SJCRH30 (cell line): Measurements from ENCODE around the gene ABCA12. TPM values are rescaled to one million over a fixed set of nuclear protein-coding genes. Genes with fewer than 3 reads are reported as not detected.
A peak's percentile ranks its signal among the peaks of the same experiment; 100 is the strongest.
"Not testable (repeated sequence)": the region's sequence is repeated elsewhere in the genome, so short reads cannot be mapped to it uniquely, and the experiment has no call there.

Experiments
- DNase-seq, 2 experiments: peaks; one replicate each; pipeline ENCODE4 v3.0.0-alpha.2; 2015 to 2020
- H3K27ac ChIP-seq: fragments of 250-450 bp; sonication (Bioruptor Pico); 2 replicates; pipeline ENCODE4 v1.5.1; 2020; ENCODE audit warnings: mild to moderate bottlenecking, moderate library complexity
- H3K27me3 ChIP-seq: fragments of 250-450 bp; sonication (Bioruptor Pico); 2 replicates; pipeline ENCODE4 v1.5.1; 2020; ENCODE audit warnings: mild to moderate bottlenecking, moderate library complexity
- H3K36me3 ChIP-seq: fragments of 250-450 bp; sonication (Bioruptor Pico); 2 replicates; pipeline ENCODE4 v1.5.1; 2020; ENCODE audit warnings: mild to moderate bottlenecking, moderate library complexity
- H3K4me1 ChIP-seq: fragments of 250-450 bp; sonication (Bioruptor Pico); 2 replicates; pipeline ENCODE4 v1.5.1; 2020; ENCODE audit warnings: mild to moderate bottlenecking, moderate library complexity
- H3K4me3 ChIP-seq: fragments of 250-450 bp; sonication (Bioruptor Pico); 2 replicates; pipeline ENCODE4 v1.5.1; 2020; ENCODE audit warnings: mild to moderate bottlenecking, moderate library complexity
- H3K9me3 ChIP-seq: fragments of 250-450 bp; sonication (Bioruptor Pico); replicated peaks from 2 replicates; pipeline ENCODE4 v1.5.1; 2020; ENCODE audit warnings: mild to moderate bottlenecking, moderate library complexity
- total RNA-seq: library from RNA; depleted of rRNA; stranded (reverse); fragments of >200 nt; shearing (Covaris generic); gene quantifications from 2 replicates; pipeline ENCODE4 v1.2.3, GENCODE V29; 2014; rRNA removed

ABCA12 gene, protein sequence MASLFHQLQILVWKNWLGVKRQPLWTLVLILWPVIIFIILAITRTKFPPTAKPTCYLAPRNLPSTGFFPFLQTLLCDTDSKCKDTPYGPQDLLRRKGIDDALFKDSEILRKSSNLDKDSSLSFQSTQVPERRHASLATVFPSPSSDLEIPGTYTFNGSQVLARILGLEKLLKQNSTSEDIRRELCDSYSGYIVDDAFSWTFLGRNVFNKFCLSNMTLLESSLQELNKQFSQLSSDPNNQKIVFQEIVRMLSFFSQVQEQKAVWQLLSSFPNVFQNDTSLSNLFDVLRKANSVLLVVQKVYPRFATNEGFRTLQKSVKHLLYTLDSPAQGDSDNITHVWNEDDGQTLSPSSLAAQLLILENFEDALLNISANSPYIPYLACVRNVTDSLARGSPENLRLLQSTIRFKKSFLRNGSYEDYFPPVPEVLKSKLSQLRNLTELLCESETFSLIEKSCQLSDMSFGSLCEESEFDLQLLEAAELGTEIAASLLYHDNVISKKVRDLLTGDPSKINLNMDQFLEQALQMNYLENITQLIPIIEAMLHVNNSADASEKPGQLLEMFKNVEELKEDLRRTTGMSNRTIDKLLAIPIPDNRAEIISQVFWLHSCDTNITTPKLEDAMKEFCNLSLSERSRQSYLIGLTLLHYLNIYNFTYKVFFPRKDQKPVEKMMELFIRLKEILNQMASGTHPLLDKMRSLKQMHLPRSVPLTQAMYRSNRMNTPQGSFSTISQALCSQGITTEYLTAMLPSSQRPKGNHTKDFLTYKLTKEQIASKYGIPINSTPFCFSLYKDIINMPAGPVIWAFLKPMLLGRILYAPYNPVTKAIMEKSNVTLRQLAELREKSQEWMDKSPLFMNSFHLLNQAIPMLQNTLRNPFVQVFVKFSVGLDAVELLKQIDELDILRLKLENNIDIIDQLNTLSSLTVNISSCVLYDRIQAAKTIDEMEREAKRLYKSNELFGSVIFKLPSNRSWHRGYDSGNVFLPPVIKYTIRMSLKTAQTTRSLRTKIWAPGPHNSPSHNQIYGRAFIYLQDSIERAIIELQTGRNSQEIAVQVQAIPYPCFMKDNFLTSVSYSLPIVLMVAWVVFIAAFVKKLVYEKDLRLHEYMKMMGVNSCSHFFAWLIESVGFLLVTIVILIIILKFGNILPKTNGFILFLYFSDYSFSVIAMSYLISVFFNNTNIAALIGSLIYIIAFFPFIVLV (N-terminal part only)
- total RNA-seq = 0.03 and 0.12 TPM in 2 replicates

- Histone ChIP-seq H3K27ac (no peak within 1 kb of the TSS), H3K4me3 (no peak within 1 kb of the TSS)
- no peak for DNase-seq
These were observed at the start of gene ABCA12 for GRCh38 chr2:215138479-215138878. ABCA12 (minus strand) TSS chr2:215138626; CDS start chr2:215138208, 418 bp downstream.

DNA sequence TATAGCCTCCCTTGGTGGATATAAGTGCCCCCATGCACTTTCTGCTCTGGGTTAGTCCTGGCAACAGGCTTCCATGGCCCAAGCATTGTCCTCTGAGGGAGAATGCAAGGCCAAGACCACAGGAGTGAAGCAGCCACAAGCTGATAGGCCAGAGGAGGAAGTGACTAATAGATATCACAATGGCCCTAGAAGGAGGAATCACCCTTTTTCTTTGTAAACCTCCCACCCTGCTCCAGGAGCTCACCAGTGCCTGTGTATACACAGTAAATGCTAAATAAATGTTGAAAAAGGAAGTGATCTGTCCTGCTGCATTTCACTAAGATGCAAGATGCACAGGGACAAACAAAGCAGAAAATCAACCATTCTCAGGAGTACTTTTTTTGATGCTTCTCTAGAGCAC is 49.7 kb upstream of the ABCA12 start:
- Histone ChIP-seq H3K27me3 (no peaks in the 10 kb centered on the region), H3K9me3 (no peaks in the 10 kb centered on the region), H3K4me1 (no peaks in the 10 kb centered on the region), H3K27ac (no peak overlapping the region), H3K36me3 (no peaks in the 10 kb centered on the region), H3K4me3 (no peak overlapping the region)
- DNase-seq = no peak

More at GRCh38 chr2:215138479-215138878, at the start of gene ABCA12:
- no peaks in the 10 kb centered on the region for H3K27me3 ChIP-seq
- no peaks in the 10 kb centered on the region; the same call in 1 of the 2 replicates for H3K4me1 ChIP-seq
- H3K36me3 ChIP-seq = no peaks in the 10 kb centered on the region
- no peaks in the 10 kb centered on the region for H3K9me3 ChIP-seq

DNA sequence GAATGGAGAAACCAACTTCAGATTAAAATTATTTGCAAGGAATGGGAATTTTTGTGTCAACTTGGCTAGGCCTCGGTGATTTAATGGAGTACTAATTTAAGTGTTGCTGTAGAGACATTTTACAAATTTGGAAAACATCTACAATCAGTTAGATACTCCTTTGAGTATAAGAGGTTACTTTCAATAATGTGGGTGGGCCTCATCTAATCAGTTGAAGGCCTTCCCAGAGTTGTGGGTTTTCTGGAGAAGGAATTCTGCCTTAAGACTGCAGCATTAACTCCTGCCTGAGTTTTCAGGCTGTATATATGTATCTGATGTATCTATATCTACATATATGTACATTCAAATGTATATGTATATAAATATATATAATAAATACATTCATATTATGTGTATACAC is 47.6 kb upstream of the ABCA12 start:
- no peak for DNase-seq

DNA sequence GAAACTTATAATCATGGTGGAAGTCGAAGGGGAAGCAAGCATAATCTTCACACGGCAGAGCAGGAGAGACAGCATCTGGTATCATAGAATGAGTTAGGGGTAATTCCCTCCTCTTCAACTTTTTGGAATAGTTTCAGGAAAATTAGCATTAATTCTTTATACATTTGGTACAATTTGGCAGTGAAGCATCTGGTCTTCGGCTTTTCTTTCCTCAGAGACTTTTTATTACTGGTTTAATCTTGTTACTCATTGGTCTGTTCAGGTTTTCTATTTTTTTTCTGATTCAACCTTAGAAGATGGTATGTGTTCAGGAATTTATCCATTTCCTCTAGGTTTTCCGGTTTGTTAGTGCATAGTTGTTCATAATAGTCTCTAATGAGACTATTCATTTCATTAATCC is 39.7 kb upstream of the ABCA12 start:
- H3K4me3 ChIP-seq = no peak overlapping the region

More for the DNA sequence above, 47.6 kb upstream of the ABCA12 start:
- no peak overlapping the region for H3K27ac ChIP-seq
- H3K4me3 ChIP-seq = no peak overlapping the region
- H3K9me3 ChIP-seq = no peaks in the 10 kb centered on the region
- H3K27me3 ChIP-seq = no peaks in the 10 kb centered on the region
- no peaks in the 10 kb centered on the region for H3K4me1 ChIP-seq
- no peaks in the 10 kb centered on the region for H3K36me3 ChIP-seq

DNA sequence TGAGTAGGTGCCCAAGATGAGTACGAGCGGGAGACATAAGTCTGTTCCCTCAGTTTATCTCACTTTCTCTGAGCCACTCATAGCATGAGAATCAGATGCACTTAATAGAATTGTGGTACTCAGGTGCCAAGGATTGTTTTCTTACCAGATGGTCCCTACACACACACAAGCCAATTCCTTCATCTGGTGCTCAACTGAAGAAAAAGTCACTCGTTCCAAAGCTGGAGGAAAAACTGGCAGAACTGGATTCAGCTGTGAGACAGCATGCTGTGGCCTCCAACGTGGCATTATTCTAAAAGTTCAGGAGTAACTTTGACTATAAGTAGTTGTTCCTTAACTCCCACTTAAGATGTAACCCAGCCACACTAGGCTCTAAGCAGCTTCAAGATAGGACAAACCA is 33.4 kb upstream of the ABCA12 start:
- H3K4me3 ChIP-seq = no peak overlapping the region
- no peak overlapping the region for H3K27ac ChIP-seq
- H3K27me3 ChIP-seq = no peaks in the 10 kb centered on the region
- no peak for DNase-seq
- H3K4me1 ChIP-seq = no peaks in the 10 kb centered on the region
- H3K36me3 ChIP-seq = no peaks in the 10 kb centered on the region
- H3K9me3 ChIP-seq = no peaks in the 10 kb centered on the region

More for the DNA sequence above, 39.7 kb upstream of the ABCA12 start:
- Histone ChIP-seq H3K4me1 (no peaks in the 10 kb centered on the region), H3K27ac (no peak overlapping the region), H3K27me3 (no peaks in the 10 kb centered on the region), H3K9me3 (no peaks in the 10 kb centered on the region), H3K36me3 (no peaks in the 10 kb centered on the region)
- no peak for DNase-seq

DNA sequence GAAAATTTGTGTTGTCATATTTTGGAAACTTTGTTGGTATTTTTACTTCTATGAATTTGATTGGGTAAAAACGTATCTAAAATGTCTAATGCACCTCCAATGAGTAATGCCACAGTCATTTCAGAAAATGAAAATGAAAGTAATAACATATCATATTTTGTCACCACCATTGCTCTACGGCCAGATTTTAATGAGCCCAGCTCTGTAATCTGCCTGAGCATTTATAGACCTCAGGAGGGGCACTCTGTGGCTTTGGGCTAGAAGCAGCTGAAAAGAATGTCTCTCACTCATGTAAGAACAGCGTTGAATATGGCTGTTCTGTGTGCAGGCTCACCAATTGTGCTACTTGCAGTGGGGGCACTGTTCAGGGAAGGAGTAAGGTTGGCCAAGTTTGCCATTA is 32.7 kb upstream of the ABCA12 start:
- H3K36me3 ChIP-seq = no peaks in the 10 kb centered on the region
- DNase-seq = peak in 1 of 2 experiments; percentile 11
- no peaks in the 10 kb centered on the region for H3K4me1 ChIP-seq
- no peaks in the 10 kb centered on the region for H3K9me3 ChIP-seq
- no peaks in the 10 kb centered on the region for H3K27me3 ChIP-seq
- H3K27ac ChIP-seq = no peak overlapping the region
- H3K4me3 ChIP-seq = no peak overlapping the region

DNA sequence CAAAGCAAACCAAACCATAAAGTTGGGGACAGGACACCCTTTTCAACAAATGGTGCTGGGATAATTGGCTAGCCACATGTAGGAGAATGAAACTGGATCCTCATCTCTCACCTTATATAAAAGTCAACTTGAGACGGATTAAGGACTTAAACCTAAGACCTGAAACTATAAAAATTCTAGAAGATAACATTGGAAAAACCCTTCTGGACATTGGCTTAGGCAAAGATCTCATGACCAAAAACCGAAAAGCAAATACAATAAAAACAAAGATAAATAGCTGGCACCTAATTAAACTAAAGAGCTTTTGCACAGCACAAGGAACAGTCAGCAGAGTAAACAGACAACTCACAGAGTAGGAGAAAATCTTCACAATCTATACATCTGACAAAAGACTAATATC is 28.1 kb upstream of the ABCA12 start:
- DNase-seq, H3K36me3 ChIP-seq, H3K4me1 ChIP-seq, H3K4me3 ChIP-seq, H3K9me3 ChIP-seq, H3K27me3 ChIP-seq, H3K27ac ChIP-seq: not testable (repeated sequence)

DNA sequence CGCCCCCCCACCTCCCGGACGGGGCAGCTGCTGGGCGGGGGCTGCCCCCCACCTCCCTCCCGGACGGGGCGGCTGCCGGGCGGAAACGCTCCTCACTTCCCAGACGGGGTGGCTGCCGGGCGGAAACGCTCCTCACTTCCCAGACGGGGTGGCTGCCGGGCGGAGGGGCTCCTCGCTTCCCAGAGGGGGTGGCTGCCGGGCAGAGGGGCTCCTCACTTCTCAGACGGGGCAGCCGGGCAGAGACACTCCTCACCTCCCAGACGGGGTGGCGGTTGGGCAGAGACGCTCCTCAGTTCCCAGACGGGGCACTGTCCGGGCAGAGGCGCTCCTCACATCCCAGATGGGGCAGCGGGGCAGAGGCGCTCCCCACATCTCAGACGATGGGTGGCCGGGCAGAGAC is 24.9 kb upstream of the ABCA12 start:
- not testable (repeated sequence) for DNase-seq, H3K27me3 ChIP-seq, H3K36me3 ChIP-seq, H3K9me3 ChIP-seq, H3K4me3 ChIP-seq, H3K4me1 ChIP-seq, H3K27ac ChIP-seq

DNA sequence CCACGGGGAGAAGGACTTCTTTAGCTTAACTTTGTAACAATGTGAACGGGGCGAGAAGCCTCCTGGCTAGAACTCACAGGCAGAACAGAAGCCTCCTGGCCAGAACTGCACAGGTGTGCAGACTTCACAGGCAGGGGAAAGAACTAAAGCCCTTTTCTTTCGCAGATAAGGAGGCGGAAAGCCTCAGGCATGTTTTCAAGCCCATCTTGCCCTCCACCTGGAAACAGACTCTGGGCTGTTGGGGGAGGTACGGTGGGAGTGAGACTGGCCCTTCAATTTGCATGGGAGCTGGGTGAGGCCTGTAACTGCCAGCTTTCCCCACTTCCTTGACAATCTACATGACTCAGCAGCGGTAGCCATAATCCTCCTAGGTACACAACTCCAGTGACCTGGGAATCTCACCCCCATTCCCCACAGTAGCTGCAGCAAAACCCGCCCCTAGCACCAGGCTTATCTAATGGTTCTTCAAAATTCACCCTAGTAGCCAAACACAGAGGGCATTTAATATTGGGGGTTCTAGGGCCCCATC is 22.9 kb upstream of the ABCA12 start:
- H3K4me3 ChIP-seq = no peak overlapping the region
- H3K4me1 ChIP-seq = no peaks in the 10 kb centered on the region
- no peaks in the 10 kb centered on the region for H3K9me3 ChIP-seq
- no peak overlapping the region for H3K27ac ChIP-seq
- no peaks in the 10 kb centered on the region; the same call in 1 of the 2 replicates for H3K27me3 ChIP-seq
- H3K36me3 ChIP-seq = no peaks in the 10 kb centered on the region
- DNase-seq = no peak

DNA sequence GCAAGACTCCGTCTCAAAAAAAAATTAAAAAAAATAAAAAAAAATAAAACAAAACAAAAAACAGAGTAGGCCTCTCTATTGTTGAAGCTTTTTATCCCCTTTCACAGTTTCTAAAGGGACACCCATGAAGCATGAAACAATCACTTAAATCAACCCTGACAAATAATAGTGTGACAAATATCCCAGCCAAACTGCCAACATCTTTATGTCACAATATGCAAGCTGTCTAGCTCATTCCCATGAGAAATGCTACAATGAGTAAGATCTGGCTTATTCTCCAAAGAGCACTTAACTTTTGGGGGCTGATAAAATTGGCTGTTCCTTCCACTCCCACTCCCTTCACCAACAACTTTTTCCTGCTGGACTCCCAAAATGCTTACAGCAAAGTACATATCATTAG is 21.7 kb upstream of the ABCA12 start:
- Histone ChIP-seq H3K27me3 (no peaks in the 10 kb centered on the region; the same call in 1 of the 2 replicates), H3K36me3 (no peaks in the 10 kb centered on the region), H3K4me1 (no peaks in the 10 kb centered on the region), H3K27ac (no peak overlapping the region), H3K4me3 (no peak overlapping the region), H3K9me3 (no peaks in the 10 kb centered on the region)
- DNase-seq = no peak

DNA sequence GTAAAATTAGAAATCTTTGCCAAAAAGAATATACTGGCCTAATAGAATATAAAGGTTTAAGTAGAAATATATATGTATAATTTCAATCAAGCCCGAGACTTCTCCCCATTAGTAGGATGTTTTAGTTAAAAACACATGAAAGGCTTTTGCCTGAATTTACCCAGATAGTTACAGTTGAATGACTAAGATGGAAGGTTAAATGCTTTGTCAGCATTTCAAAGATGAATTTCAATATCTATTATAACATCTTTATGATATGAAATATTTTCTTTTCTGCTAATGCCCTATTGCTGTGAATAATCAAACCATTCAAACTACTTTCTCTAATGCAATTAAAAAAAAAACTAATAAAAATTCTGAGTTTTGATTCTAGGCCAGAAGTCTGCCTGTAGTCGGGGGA is 18.0 kb upstream of the ABCA12 start:
- Histone ChIP-seq H3K4me3 (no peak overlapping the region), H3K36me3 (no peaks in the 10 kb centered on the region), H3K27ac (no peak overlapping the region), H3K9me3 (no peaks in the 10 kb centered on the region), H3K4me1 (no peaks in the 10 kb centered on the region), H3K27me3 (no peaks in the 10 kb centered on the region; the same call in 1 of the 2 replicates)
- DNase-seq = no peak

- Histone ChIP-seq H3K4me3 (no peak overlapping the region), H3K36me3 (no peaks in the 10 kb centered on the region), H3K9me3 (no peaks in the 10 kb centered on the region), H3K4me1 (no peaks in the 10 kb centered on the region), H3K27me3 (no peaks in the 10 kb centered on the region), H3K27ac (no peak overlapping the region)
- DNase-seq = no peak
These were observed 11.5 kb upstream of the ABCA12 start for GRCh38 chr2:215149894-215150293.

DNA sequence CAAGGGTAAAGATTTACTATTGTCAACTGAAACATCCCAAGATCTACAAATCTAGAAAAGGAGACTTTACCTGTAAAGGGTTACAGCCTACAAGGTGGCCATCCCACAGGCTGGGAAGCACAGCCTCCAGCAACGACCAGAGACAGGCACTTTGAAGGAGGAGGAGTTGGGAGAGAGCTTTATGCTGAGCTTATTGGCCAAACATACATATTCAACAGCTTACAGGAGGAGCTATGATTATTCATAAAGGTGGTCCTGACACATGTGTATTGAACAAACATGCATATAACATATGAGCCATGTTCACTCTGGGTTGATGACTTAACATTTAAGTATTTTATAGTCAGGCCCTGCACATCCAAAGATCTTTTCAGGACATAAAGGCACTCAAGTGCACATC is 11.1 kb upstream of the ABCA12 start:
- no peak overlapping the region for H3K27ac ChIP-seq
- no peaks in the 10 kb centered on the region for H3K27me3 ChIP-seq
- H3K36me3 ChIP-seq = no peaks in the 10 kb centered on the region
- H3K9me3 ChIP-seq = no peaks in the 10 kb centered on the region
- no peak for DNase-seq
- no peak overlapping the region for H3K4me3 ChIP-seq
- no peaks in the 10 kb centered on the region for H3K4me1 ChIP-seq

GRCh38 chr2:215149060-215149459 is 10.6 kb upstream of the ABCA12 start:
- Histone ChIP-seq H3K4me1 (no peaks in the 10 kb centered on the region), H3K36me3 (no peaks in the 10 kb centered on the region), H3K27ac (no peak overlapping the region), H3K27me3 (no peaks in the 10 kb centered on the region), H3K4me3 (no peak overlapping the region), H3K9me3 (no peaks in the 10 kb centered on the region)
- DNase-seq = no peak
